ENCODE measurements around the gene CUEDC1.

Gene CUEDC1

DNA sequence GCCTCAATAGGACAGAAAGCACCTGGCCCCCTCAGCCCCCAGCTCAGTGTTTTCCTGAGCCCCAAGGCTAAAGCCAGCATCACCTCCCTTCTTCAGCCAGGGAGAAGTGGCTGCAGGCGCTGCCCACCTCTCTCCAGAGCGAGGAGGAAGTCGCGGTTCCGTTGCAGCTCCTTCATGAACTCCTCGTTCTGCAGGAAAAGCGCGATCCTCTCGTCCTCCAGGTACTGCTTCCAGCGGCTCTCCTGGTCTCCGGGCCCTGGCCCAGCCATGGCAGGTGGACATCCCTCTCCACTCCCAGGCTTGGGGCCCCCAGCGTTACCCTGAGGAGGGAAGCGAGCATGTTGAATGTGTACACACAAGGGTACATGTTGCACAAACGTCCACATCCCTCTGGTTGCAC, 82.7 kb downstream of the CUEDC1 start:
- Histone ChIP-seq H3K36me3 (ENCODE audit: control insufficient read depth in 5 of 5, insufficient read depth in 5 of 5, low read length in 5 of 5) (peaks cover 0 to 49% (median 26%) of the 10 kb centered on the region in 5 donors), H3K9me3 (ENCODE audit: control insufficient read depth in 5 of 5, low read length in 5 of 5) (no peaks in the 10 kb centered on the region), H3K4me3 (ENCODE audit: low read depth in 1 of 5, low read length in 5 of 5) (no peak overlapping the region), H3K4me1 (ENCODE audit: control insufficient read depth in 5 of 5, insufficient read depth in 5 of 5, low read length in 5 of 5) (peaks cover 37 to 85% (median 74%) of the 10 kb centered on the region in 5 donors), H3K27me3 (ENCODE audit: control insufficient read depth in 5 of 5, insufficient read depth in 4 of 5, low read length in 5 of 5) (no peaks in the 10 kb centered on the region), H3K27ac (ENCODE audit: low read depth, low read length) (no peak overlapping the region), H3K9ac (ENCODE audit: low read length in 5 of 5) (no peak overlapping the region)

DNA sequence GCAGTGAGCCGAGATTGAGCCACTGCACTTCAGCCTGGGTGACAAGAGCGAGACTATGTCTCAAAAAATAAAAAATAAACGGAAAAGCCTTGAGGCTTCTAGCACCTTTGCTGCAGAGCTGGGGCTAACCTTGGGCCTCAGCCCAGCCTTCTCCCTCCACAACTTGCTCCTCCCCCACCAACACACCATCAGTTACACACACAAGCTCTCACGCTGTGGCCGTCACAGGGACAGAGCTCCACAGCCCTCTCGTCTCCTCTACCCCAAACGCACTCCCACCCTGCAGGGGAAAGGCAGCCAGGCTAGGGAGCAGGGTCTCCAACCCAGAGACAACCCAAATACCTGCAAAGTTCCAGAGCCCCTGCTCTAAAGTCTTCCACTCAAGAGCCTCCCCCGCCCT, 83.3 kb downstream of the CUEDC1 start:
- H3K9me3 ChIP-seq (ENCODE audit: control insufficient read depth in 5 of 5, low read length in 5 of 5): no peaks in the 10 kb centered on the region
- H3K36me3 ChIP-seq (ENCODE audit: control insufficient read depth in 5 of 5, insufficient read depth in 5 of 5, low read length in 5 of 5): peaks cover 0 to 45% (median 26%) of the 10 kb centered on the region in 5 donors
- no peaks in the 10 kb centered on the region for H3K27me3 ChIP-seq (ENCODE audit: control insufficient read depth in 5 of 5, insufficient read depth in 4 of 5, low read length in 5 of 5)
- no peak overlapping the region for H3K27ac ChIP-seq (ENCODE audit: low read depth, low read length)
- peaks cover 40 to 91% (median 80%) of the 10 kb centered on the region in 5 donors for H3K4me1 ChIP-seq (ENCODE audit: control insufficient read depth in 5 of 5, insufficient read depth in 5 of 5, low read length in 5 of 5)
- no peak overlapping the region for H3K4me3 ChIP-seq (ENCODE audit: low read depth in 1 of 5, low read length in 5 of 5)
- H3K9ac ChIP-seq (ENCODE audit: low read length in 5 of 5): no peak overlapping the region

DNA sequence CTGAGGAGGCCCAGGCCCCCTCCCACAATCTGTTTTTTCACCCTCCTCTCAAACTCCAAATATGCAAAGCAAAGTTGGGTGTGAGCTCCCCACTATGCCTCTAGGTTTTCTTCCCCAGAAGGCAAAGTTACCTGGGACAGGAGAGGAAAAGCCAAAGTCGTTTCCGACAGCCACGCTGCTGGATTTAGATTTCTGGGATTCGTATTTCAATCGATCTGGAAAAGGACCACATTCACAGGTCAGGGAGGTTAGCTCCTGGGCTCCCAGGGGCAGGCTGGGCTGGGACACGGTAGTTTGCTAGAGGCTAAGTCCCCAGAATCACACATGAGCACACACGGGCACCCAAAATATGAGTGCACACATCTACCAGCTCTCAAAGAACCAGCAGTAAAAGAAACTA, 84.1 kb downstream of the CUEDC1 start:
- H3K4me1 ChIP-seq (ENCODE audit: control insufficient read depth in 5 of 5, insufficient read depth in 5 of 5, low read length in 5 of 5): peaks cover 40 to 89% (median 77%) of the 10 kb centered on the region in 5 donors
- H3K36me3 ChIP-seq (ENCODE audit: control insufficient read depth in 5 of 5, insufficient read depth in 5 of 5, low read length in 5 of 5): peaks cover 0 to 45% (median 24%) of the 10 kb centered on the region in 5 donors
- no peaks in the 10 kb centered on the region for H3K9me3 ChIP-seq (ENCODE audit: control insufficient read depth in 5 of 5, low read length in 5 of 5)
- H3K4me3 ChIP-seq (ENCODE audit: low read depth in 1 of 5, low read length in 5 of 5): no peak overlapping the region
- H3K27me3 ChIP-seq (ENCODE audit: control insufficient read depth in 5 of 5, insufficient read depth in 4 of 5, low read length in 5 of 5): no peaks in the 10 kb centered on the region
- H3K27ac ChIP-seq (ENCODE audit: low read depth, low read length): no peak overlapping the region
- no peak overlapping the region for H3K9ac ChIP-seq (ENCODE audit: low read length in 5 of 5)

DNA sequence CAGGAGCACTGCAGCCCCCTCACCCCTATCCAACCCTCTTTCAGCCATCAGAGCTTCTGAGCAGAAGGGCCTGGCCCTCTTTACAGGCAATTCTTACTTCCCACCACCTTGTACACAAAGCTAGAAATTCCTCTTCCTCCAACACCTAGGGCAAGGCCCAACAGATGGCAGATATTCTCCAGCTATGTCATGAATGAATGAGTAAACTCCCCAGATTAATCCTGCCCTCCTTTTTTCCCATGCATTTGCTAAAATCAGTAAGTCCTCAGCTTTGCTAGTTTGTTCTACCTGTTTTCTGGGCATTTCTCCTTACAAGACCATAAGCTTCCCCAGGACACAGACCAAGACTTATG, 85.0 kb downstream of the CUEDC1 start:
- Histone ChIP-seq H3K9me3 (ENCODE audit: control insufficient read depth in 5 of 5, low read length in 5 of 5) (no peaks in the 10 kb centered on the region), H3K9ac (ENCODE audit: low read length in 5 of 5) (no peak overlapping the region), H3K27me3 (ENCODE audit: control insufficient read depth in 5 of 5, insufficient read depth in 4 of 5, low read length in 5 of 5) (no peaks in the 10 kb centered on the region), H3K4me3 (ENCODE audit: low read depth in 1 of 5, low read length in 5 of 5) (no peak overlapping the region), H3K27ac (ENCODE audit: low read depth, low read length) (no peak overlapping the region), H3K36me3 (ENCODE audit: control insufficient read depth in 5 of 5, insufficient read depth in 5 of 5, low read length in 5 of 5) (peaks cover 0 to 47% (median 24%) of the 10 kb centered on the region in 5 donors), H3K4me1 (ENCODE audit: control insufficient read depth in 5 of 5, insufficient read depth in 5 of 5, low read length in 5 of 5) (peaks cover 34 to 81% (median 68%) of the 10 kb centered on the region in 5 donors)

DNA sequence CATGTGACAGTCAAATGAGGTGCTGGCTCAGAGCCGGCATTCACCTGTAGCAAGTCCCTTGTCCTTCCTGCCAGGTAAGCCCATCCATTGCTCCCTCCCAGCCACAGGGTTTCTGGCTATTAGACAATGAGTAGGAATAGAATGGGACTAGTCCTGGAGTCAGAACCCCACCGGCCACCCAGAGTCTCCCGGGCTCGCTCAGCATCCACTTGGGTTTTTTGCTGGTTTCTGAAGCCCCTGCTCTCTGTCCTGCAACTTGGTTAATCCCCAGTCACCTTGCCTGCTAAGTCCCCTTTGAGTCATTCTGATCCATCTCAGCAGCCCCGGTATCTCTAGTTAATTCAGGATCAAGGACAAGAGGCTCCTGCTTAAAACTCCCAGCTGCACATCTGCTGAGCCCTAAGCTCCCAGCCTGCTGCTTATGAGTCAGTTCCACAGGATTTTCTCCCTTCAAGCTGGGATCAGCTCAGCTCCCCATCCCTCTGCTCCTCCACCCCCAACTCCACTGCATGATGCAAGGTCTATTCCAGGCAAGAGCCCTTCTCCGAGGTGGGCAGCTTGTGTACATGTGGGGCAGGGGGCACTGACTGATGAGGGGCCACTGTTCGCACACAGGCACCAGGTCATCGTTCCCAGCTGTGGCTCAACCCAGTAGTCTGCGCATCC, 85.5 kb downstream of the CUEDC1 start:
- Histone ChIP-seq H3K9me3 (ENCODE audit: control insufficient read depth in 5 of 5, low read length in 5 of 5) (no peaks in the 10 kb centered on the region), H3K36me3 (ENCODE audit: control insufficient read depth in 5 of 5, insufficient read depth in 5 of 5, low read length in 5 of 5) (peaks cover 0 to 47% (median 24%) of the 10 kb centered on the region in 5 donors), H3K27ac (ENCODE audit: low read depth, low read length) (peak overlapping the region; percentile 91), H3K4me1 (ENCODE audit: control insufficient read depth in 5 of 5, insufficient read depth in 5 of 5, low read length in 5 of 5) (peaks cover 30 to 75% (median 63%) of the 10 kb centered on the region in 5 donors), H3K4me3 (ENCODE audit: low read depth in 1 of 5, low read length in 5 of 5) (no peak overlapping the region), H3K27me3 (ENCODE audit: control insufficient read depth in 5 of 5, insufficient read depth in 4 of 5, low read length in 5 of 5) (no peaks in the 10 kb centered on the region), H3K9ac (ENCODE audit: low read length in 5 of 5) (no peak overlapping the region)

DNA sequence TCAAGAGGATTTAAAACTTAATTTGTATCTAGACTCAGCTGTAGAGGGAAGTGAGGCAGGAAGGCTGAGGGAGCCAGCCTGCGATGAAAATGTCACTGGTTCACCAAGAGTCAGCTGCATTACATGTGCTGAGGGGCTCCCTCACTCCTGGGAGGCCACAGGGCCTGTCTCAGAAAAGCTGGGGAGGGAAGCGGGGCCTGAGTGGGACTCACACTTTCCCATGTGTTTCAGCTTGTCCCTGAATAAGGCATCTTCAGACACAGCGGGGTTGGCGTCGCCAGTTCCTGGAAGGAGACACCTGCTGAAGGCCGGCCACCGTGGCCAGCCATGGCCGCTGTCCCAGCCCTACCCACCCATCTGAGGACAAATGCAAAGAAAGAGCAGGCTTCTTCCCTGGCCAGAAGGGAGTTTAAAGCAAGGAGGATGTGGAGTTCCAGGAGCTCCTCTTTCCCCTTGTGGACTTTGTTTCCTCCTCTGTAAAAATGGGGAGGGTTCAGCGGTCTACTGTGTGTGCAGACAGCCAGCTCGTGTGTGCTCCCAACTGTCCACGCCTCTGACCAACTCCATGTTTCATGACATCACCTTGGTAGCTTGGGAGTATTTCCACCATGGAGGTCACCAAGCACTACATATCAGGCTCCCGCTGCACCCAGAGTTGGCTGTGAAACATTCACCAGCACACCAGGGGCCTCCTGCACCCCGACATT, 86.1 kb downstream of the CUEDC1 start:
- H3K27ac ChIP-seq (ENCODE audit: low read depth, low read length): peak overlapping the region; percentile 91
- H3K9ac ChIP-seq (ENCODE audit: low read length in 5 of 5): peak overlapping the region in 3 of 5 donors; percentile 38 to 55 (median 45)
- peaks cover 0 to 53% (median 28%) of the 10 kb centered on the region in 5 donors for H3K36me3 ChIP-seq (ENCODE audit: control insufficient read depth in 5 of 5, insufficient read depth in 5 of 5, low read length in 5 of 5)
- no peaks in the 10 kb centered on the region for H3K27me3 ChIP-seq (ENCODE audit: control insufficient read depth in 5 of 5, insufficient read depth in 4 of 5, low read length in 5 of 5)
- H3K4me1 ChIP-seq (ENCODE audit: control insufficient read depth in 5 of 5, insufficient read depth in 5 of 5, low read length in 5 of 5): peaks cover 26 to 69% (median 57%) of the 10 kb centered on the region in 5 donors
- no peaks in the 10 kb centered on the region for H3K9me3 ChIP-seq (ENCODE audit: control insufficient read depth in 5 of 5, low read length in 5 of 5)
- no peak overlapping the region for H3K4me3 ChIP-seq (ENCODE audit: low read depth in 1 of 5, low read length in 5 of 5)

DNA sequence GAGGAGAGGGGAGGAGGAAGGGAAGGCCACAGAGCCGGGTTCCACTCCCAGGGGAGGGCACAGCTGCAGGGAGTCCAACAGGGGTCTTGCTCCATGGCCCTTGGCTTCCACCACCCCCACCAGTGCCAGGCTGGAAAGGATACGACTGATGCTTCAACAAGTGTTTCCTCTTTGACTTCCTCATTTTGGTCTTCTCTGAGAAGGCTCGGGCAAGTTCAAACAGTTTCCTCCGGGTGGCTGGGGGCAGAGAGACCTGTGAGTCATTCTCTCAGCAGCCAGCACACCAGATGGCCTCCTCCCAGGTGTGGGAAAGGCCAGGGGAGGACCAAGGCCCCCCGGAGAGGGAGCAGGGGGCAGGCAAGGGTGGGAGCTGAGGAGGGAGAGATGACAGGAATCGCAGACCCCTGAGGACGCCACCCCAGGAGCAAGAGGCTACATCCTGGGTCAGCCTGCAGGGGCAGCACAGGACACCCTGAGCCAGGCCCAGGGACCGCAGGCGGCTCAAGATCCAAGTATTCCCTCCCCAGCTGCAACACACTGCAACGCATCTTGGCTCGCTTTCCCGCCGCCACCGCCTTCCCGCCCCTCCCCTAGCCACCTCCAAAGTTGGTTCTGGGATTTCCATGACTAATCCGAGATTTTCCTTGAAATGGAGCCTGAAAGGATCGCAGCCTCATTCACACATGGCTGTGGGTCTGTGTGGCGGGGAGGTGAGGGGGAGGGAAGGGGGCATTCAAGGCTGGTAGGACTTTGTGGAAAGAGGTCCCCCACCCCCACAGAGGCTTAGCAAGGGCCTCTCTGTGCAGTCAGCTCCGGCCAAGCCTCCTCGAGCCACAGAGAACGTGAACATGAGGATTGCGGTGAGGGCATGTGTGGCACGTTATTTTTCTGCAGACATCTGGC, 87.0 kb downstream of the CUEDC1 start:
- Histone ChIP-seq H3K4me3 (ENCODE audit: low read depth in 1 of 5, low read length in 5 of 5) (peak overlapping the region in 1 of 5 donors; percentile 30), H3K27ac (ENCODE audit: low read depth, low read length) (peak overlapping the region; percentile 91), H3K27me3 (ENCODE audit: control insufficient read depth in 5 of 5, insufficient read depth in 4 of 5, low read length in 5 of 5) (no peaks in the 10 kb centered on the region), H3K4me1 (ENCODE audit: control insufficient read depth in 5 of 5, insufficient read depth in 5 of 5, low read length in 5 of 5) (peaks cover 19 to 61% (median 49%) of the 10 kb centered on the region in 5 donors), H3K36me3 (ENCODE audit: control insufficient read depth in 5 of 5, insufficient read depth in 5 of 5, low read length in 5 of 5) (peaks cover 0 to 49% (median 27%) of the 10 kb centered on the region in 5 donors), H3K9ac (ENCODE audit: low read length in 5 of 5) (peak overlapping the region; percentile 43 to 81 (median 65)), H3K9me3 (ENCODE audit: control insufficient read depth in 5 of 5, low read length in 5 of 5) (no peaks in the 10 kb centered on the region)

DNA sequence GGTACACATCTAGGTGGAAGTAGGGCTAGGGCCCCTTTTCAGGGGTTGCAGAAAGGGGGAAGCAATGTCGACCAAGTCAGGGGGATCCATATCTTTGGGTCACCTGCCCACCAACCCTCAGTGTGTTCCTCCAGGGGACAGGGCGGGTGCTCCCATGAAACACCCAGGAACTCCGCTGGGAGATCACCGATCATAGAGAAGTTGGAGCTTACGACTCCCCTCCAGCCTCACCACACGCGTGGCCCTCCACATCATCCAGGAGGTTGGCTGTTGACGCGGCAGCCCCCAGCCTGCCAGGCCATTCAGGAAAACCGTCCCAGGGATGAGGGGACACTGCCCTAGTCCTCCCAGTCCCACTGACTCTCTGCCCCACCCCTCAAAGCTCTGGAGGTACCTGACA, 88.1 kb downstream of the CUEDC1 start:
- Histone ChIP-seq H3K36me3 (ENCODE audit: control insufficient read depth in 5 of 5, insufficient read depth in 5 of 5, low read length in 5 of 5) (peaks cover 0 to 38% (median 22%) of the 10 kb centered on the region in 5 donors), H3K9me3 (ENCODE audit: control insufficient read depth in 5 of 5, low read length in 5 of 5) (no peaks in the 10 kb centered on the region), H3K4me1 (ENCODE audit: control insufficient read depth in 5 of 5, insufficient read depth in 5 of 5, low read length in 5 of 5) (peaks cover 16 to 59% (median 45%) of the 10 kb centered on the region in 5 donors), H3K27ac (ENCODE audit: low read depth, low read length) (peak overlapping the region; percentile 91), H3K9ac (ENCODE audit: low read length in 5 of 5) (peak overlapping the region in 3 of 5 donors; percentile 39 to 73 (median 65)), H3K27me3 (ENCODE audit: control insufficient read depth in 5 of 5, insufficient read depth in 4 of 5, low read length in 5 of 5) (no peaks in the 10 kb centered on the region), H3K4me3 (ENCODE audit: low read depth in 1 of 5, low read length in 5 of 5) (no peak overlapping the region)

DNA sequence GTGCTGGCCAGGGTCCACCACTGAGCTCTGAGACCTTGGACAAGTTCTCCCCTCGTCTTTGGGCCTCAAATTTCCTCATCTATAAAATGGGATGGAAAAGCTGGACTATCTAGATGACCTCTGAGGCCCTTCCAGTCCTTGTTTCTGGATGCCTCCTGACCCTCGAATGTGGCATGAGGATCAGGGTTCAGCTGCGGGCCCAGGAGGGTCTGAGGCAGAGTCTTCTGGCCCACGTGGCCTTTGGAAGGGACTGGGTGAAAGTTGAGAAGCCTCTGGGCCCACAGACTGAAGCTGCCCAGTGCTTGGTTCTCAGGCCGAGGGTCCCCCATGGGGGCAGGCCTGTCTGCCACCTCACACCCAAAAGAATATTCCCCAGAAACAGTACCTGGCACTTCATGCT, 88.5 kb downstream of the CUEDC1 start:
- Histone ChIP-seq H3K4me1 (ENCODE audit: control insufficient read depth in 5 of 5, insufficient read depth in 5 of 5, low read length in 5 of 5) (peaks cover 16 to 59% (median 48%) of the 10 kb centered on the region in 5 donors), H3K9ac (ENCODE audit: low read length in 5 of 5) (no peak overlapping the region), H3K9me3 (ENCODE audit: control insufficient read depth in 5 of 5, low read length in 5 of 5) (no peaks in the 10 kb centered on the region), H3K27ac (ENCODE audit: low read depth, low read length) (peak overlapping the region; percentile 91), H3K36me3 (ENCODE audit: control insufficient read depth in 5 of 5, insufficient read depth in 5 of 5, low read length in 5 of 5) (peaks cover 0 to 34% (median 19%) of the 10 kb centered on the region in 5 donors), H3K27me3 (ENCODE audit: control insufficient read depth in 5 of 5, insufficient read depth in 4 of 5, low read length in 5 of 5) (no peaks in the 10 kb centered on the region), H3K4me3 (ENCODE audit: low read depth in 1 of 5, low read length in 5 of 5) (no peak overlapping the region)
